HepG2 (cell line): ENCODE measurements around the gene CAD. TPM values are rescaled to one million over a fixed set of nuclear protein-coding genes. Genes with fewer than 3 reads are reported as not detected.

Experiments
- ATAC-seq: fragments of 200-7000 bp; cut with Tn5 transposase; 3 replicates; pipeline ENCODE4 v1.9.1; 2020; ENCODE audit warnings: mild to moderate bottlenecking, moderate library complexity
- BruUV-seq: library from RNA; stranded (reverse); fragments of 400-500 nt; replicated peaks from 2 replicates; lab custom pipeline; 2021; lab: Mats Ljungman, UMichigan
- CTCF ChIA-PET: fragments of 300-600 bp; formaldehyde crosslinking; extraction: SDS; loops from one replicate; lab custom pipeline; 2021; ENCODE audit warnings: low total read pairs, inconsistent platforms, low intra/inter-chr PET ratio; lab: Yijun Ruan, JAX
- POLR2A ChIA-PET: fragments of 350-600 bp; sonication (Branson Sonifier 250); formaldehyde crosslinking; loops from one replicate; lab custom pipeline; 2020; ENCODE audit warnings: antibody characterized with exemption, inconsistent platforms; lab: Yijun Ruan, JAX
- DNase-seq: peaks from one replicate; pipeline ENCODE4 v3.0.0-alpha.2; 2015; ENCODE audit warnings: low spot score
- FAIRE-seq: peaks from 3 replicates; lab custom pipeline; 2011; peaks lifted over from hg19 to GRCh38; lab: Jason Lieb, UNC
- H2AFZ ChIP-seq: one replicate; pipeline ENCODE4 v1.6.1; 2011; ENCODE audit warnings: low read length, inconsistent platforms
- H3K27ac ChIP-seq: fragments of 300-600 bp; 3 replicates; pipeline ENCODE4 v1.8.0; 2011; ENCODE audit warnings: mixed run types, mild to moderate bottlenecking, mixed read lengths, low read length, inconsistent platforms; ENCODE audit not compliant: insufficient read depth; ENCODE audit errors: extremely low read length
- H3K27me3 ChIP-seq, 2 experiments: fragments of 200-600 bp in 1 of 2; 2 replicates in 1 of 2; 3 replicates in 1 of 2; pipeline versions ENCODE4 v1.6.0 to v1.8.0; 2011; ENCODE audit warnings: low read length in 2 of 2, mild to moderate bottlenecking in 2 of 2, moderate library complexity in 2 of 2, inconsistent platforms in 1 of 2; ENCODE audit not compliant: insufficient read depth in 2 of 2, control insufficient read depth in 1 of 2
- H3K36me3 ChIP-seq, 2 experiments: fragments of 200-600 bp in 1 of 2; replicated peaks in 1 of 2; 2 replicates in 1 of 2; 3 replicates in 1 of 2; pipeline versions ENCODE4 v1.5.1 to v1.8.0; 2011; ENCODE audit warnings: low read length in 2 of 2, inconsistent platforms in 1 of 2; ENCODE audit not compliant: insufficient read depth in 2 of 2, control insufficient read depth in 1 of 2
- H3K4me1 ChIP-seq: 2 replicates; pipeline ENCODE4 v1.5.1; 2012; ENCODE audit warnings: low read length, inconsistent platforms; ENCODE audit not compliant: insufficient read depth
- H3K4me2 ChIP-seq: 2 replicates; pipeline ENCODE4 v1.6.0; 2011; ENCODE audit warnings: low read depth, low read length, inconsistent platforms
- H3K4me3 ChIP-seq, 3 experiments: fragments of 200-600 bp in 1 of 3; sonication (generic), shearing (Covaris generic) in 1 of 3; replicated peaks in 1 of 3; 2 replicates each; pipeline ENCODE4 v1.5.1; 2011 to 2016; ENCODE audit warnings: low read length in 3 of 3, inconsistent platforms in 2 of 3, low read depth in 2 of 3, mild to moderate bottlenecking in 2 of 3, control low read depth in 1 of 3, mixed read lengths in 1 of 3; ENCODE audit not compliant: insufficient read depth in 1 of 3
- H3K79me2 ChIP-seq: one replicate; pipeline ENCODE4 v1.6.1; 2011; ENCODE audit warnings: low read length, inconsistent platforms; ENCODE audit not compliant: insufficient read depth
- H3K9ac ChIP-seq: 2 replicates; pipeline ENCODE4 v1.6.0; 2011; ENCODE audit warnings: mild to moderate bottlenecking, low read depth, low read length, inconsistent platforms; ENCODE audit not compliant: insufficient read depth
- H3K9me3 ChIP-seq: 2 replicates; pipeline ENCODE4 v1.5.1; 2012; ENCODE audit warnings: mild to moderate bottlenecking, low read length
- H4K20me1 ChIP-seq: 2 replicates; pipeline ENCODE4 v1.6.0; 2011; ENCODE audit warnings: inconsistent platforms, mild to moderate bottlenecking, low read length, moderate library complexity; ENCODE audit not compliant: insufficient read depth
- AKAP8 ChIP-seq: sonication (generic); formaldehyde crosslinking; IDR thresholded peaks from 2 replicates; pipeline ENCODE4 v1.5.1; 2020; ENCODE audit warnings: mild to moderate bottlenecking, missing genetic modification reagents
- FOXC1 ChIP-seq: sonication (generic); formaldehyde crosslinking; IDR thresholded peaks from 2 replicates; pipeline ENCODE4 v1.8.0; 2022; ENCODE audit warnings: mild to moderate bottlenecking, missing genetic modification reagents, borderline replicate concordance
- GATAD1 ChIP-seq: IDR thresholded peaks from 2 replicates; pipeline ENCODE4 v1.6.1; 2016; ENCODE audit warnings: missing genetic modification reagents, missing compliant biosample characterization
- HOXA9 ChIP-seq: sonication (generic); formaldehyde crosslinking; IDR thresholded peaks from 2 replicates; pipeline ENCODE4 v1.8.1; 2022; ENCODE audit warnings: missing genetic modification reagents, mild to moderate bottlenecking, moderate library complexity, borderline replicate concordance
- MEF2D ChIP-seq: sonication (generic); formaldehyde crosslinking; IDR thresholded peaks from 2 replicates; pipeline ENCODE4 v1.5.1; 2020; ENCODE audit warnings: mild to moderate bottlenecking, missing genetic modification reagents
- MNT ChIP-seq: fragments of 450-650 bp; IDR thresholded peaks from 2 replicates; pipeline ENCODE4 v1.6.1; 2016
- NONO ChIP-seq, 2 experiments: fragments of 450-650 bp in 1 of 2; sonication (generic) in 1 of 2; formaldehyde crosslinking in 1 of 2; IDR thresholded peaks in 1 of 2; conservative IDR thresholded peaks in 1 of 2; 2 replicates each; pipeline versions ENCODE4 v1.6.1 to v1.8.0; 2017 to 2022; ENCODE audit warnings: mild to moderate bottlenecking in 1 of 2, missing genetic modification reagents in 1 of 2, moderate library complexity in 1 of 2
- RCOR2 ChIP-seq: IDR thresholded peaks from 2 replicates; pipeline ENCODE4 v1.6.1; 2016; ENCODE audit warnings: missing biosample characterization, missing genetic modification reagents
- SMAD9 ChIP-seq: sonication (generic); formaldehyde crosslinking; IDR thresholded peaks from 2 replicates; pipeline ENCODE4 v1.5.1; 2020; ENCODE audit warnings: mild to moderate bottlenecking, missing genetic modification reagents
- ZBTB38 ChIP-seq: sonication (generic); formaldehyde crosslinking; IDR thresholded peaks from 2 replicates; pipeline ENCODE4 v1.5.1; 2020; ENCODE audit warnings: mild to moderate bottlenecking, missing genetic modification reagents
- ZBTB7A ChIP-seq: sonication (generic); formaldehyde crosslinking; IDR thresholded peaks from 2 replicates; pipeline ENCODE4 v1.8.0; 2022; ENCODE audit warnings: mild to moderate bottlenecking, missing genetic modification reagents
- ZFX ChIP-seq: sonication (generic); formaldehyde crosslinking; IDR thresholded peaks from 2 replicates; pipeline ENCODE4 v1.4.0; 2020; ENCODE audit warnings: mild to moderate bottlenecking, low read depth, missing genetic modification reagents, moderate library complexity
- ZMYM3 ChIP-seq: sonication (generic); formaldehyde crosslinking; IDR thresholded peaks from 2 replicates; pipeline ENCODE4 v1.5.1; 2020; ENCODE audit warnings: mild to moderate bottlenecking, missing genetic modification reagents
- ZNF10 ChIP-seq: sonication (generic); formaldehyde crosslinking; IDR thresholded peaks from 2 replicates; pipeline ENCODE4 v1.4.0; 2020; ENCODE audit warnings: mild to moderate bottlenecking, low read depth, missing genetic modification reagents, borderline replicate concordance
- ZNF30 ChIP-seq: sonication (generic); formaldehyde crosslinking; IDR thresholded peaks from 2 replicates; pipeline ENCODE4 v1.5.0; 2020; ENCODE audit warnings: mild to moderate bottlenecking, missing genetic modification reagents
- ZNF512B ChIP-seq: sonication (generic); formaldehyde crosslinking; IDR thresholded peaks from 2 replicates; pipeline ENCODE4 v1.5.1; 2020; ENCODE audit warnings: missing genetic modification reagents, mild to moderate bottlenecking, borderline replicate concordance
- ZNF564 ChIP-seq: sonication (generic); formaldehyde crosslinking; IDR thresholded peaks from 2 replicates; pipeline ENCODE4 v1.8.1; 2023; ENCODE audit warnings: mild to moderate bottlenecking, missing genetic modification reagents
- whole genome bisulfite sequencing: methylation state at CpG from one replicate; pipeline ENCODE4 v1.1.6; 2017; ENCODE audit warnings: low lambda C conversion rate; 5-methylcytosine and 5-hydroxymethylcytosine counted together
- in situ Hi-C: cut with HindIII; loops from 2 replicates; pipeline ENCODE4 v1.10.0; 2017; ENCODE audit warnings: low pct_unique_long_range_greater_than_20kb; ENCODE audit not compliant: extremely low pct_ligation_motif_present
- intact Hi-C: fragments of 100-400 bp; cut with micrococcal nuclease; formaldehyde crosslinking; loops from one replicate; pipeline ENCODE4 v1.10.0; 2022; ENCODE audit not compliant: unreplicated experiment
- polyA plus RNA-seq, 8 experiments: library from polyadenylated mRNA; depleted of rRNA in 3 of 8; stranded (reverse) in 7 of 8; unstranded in 1 of 8; fragments of >200 nt; fragmentation: Illumina TruSeq in 4 of 8; extraction: Trizol in 4 of 8; gene quantifications; 2 replicates each; pipeline versions ENCODE4 v1.2.1 to v1.2.3, GENCODE V29; 2011 to 2016; ENCODE audit warnings: low read depth in 4 of 8, missing spikeins in 1 of 8, mixed read lengths in 1 of 8; ENCODE audit not compliant: insufficient read depth in 1 of 8
- total RNA-seq, 5 experiments: library from RNA; depleted of rRNA; stranded (reverse); fragments of >200 nt; fragmentation: Illumina TruSeq; extraction: Trizol; gene quantifications; 2 replicates each; pipeline ENCODE4 v1.2.3, GENCODE V29; 2016; ENCODE audit warnings: low read depth in 1 of 5
- TF ChIP-seq, protein P1 (sequence below): sonication (generic); formaldehyde crosslinking; IDR thresholded peaks from 2 replicates; pipeline ENCODE4 v1.4.0; 2020; ENCODE audit warnings: missing genetic modification reagents

Gene CAD
- total and polyA plus RNA-seq, 2 of the 13 experiments (the other 11 are each of a cell fraction or from before 2014, with no cell fraction given): 21.7 to 37.0 TPM

- CTCF ChIA-PET: interaction anchor here (1.9 to 3.6 kb wide), 3 partner anchors 14 to 53 kb away, joined by 7 to 38 read pairs (median 22); no protein-coding TSS in a partner anchor
- FAIRE-seq (no peak), ATAC-seq (peak; percentile 1; the same call in 2 of the 3 replicates), DNase-seq (no peak)
- no peak overlapping the region for H2AFZ ChIP-seq
- no TSS peak for BruUV-seq
- POLR2A ChIA-PET: interaction anchor here (1.3 to 2.1 kb wide), 3 partner anchors 11 to 53 kb away, joined by 3 to 6 read pairs (median 3); no protein-coding TSS in a partner anchor
- peaks cover 0 to 13% of the 10 kb centered on the region in 2 experiments; a peak in 3 of 5 replicates for H3K27me3 ChIP-seq
- peaks cover 25% of the 10 kb centered on the region for H3K4me1 ChIP-seq
- WGBS: 34% methylated on average over 13 of the region's 13 CpGs
- H4K20me1 ChIP-seq: no peaks in the 10 kb centered on the region
- no peaks in the 10 kb centered on the region for H3K36me3 ChIP-seq
- in situ Hi-C loops: no loop called here
- H3K4me3 ChIP-seq: peak overlapping the region in 2 of 3 experiments; percentile 31 to 70; a peak in 3 of 6 replicates
- peak overlapping the region; percentile 66; the same call in 1 of the 2 replicates for H3K9ac ChIP-seq
- H3K9me3 ChIP-seq: no peaks in the 10 kb centered on the region
- H3K27ac ChIP-seq: no peak overlapping the region
- intact Hi-C loops: loop anchor here (1.0 to 10.0 kb wide), 3 partner anchors 29 to 124 kb away; partner anchors contain the start of genes EIF2B4 and SNX17
- peak overlapping the region; percentile 94 for H3K4me2 ChIP-seq
- no peaks in the 10 kb centered on the region for H3K79me2 ChIP-seq
- no peak for TF ChIP-seq NONO (IDR thresholded peaks at IDR 0.05)
- TF ChIP-seq NONO (CRISPR knock-in tag; conservative IDR thresholded peaks at IDR 0.05): peak; percentile 43
- TF ChIP-seq AKAP8 (CRISPR knock-in tag): no peak
- no peak for TF ChIP-seq FOXC1 (CRISPR knock-in tag)
- 0 out of 2 replicates have a peak, but pooled peaks have one; percentile 0 for TF ChIP-seq ZMYM3 (CRISPR knock-in tag)
- no peak for TF ChIP-seq ZNF30
- 0 out of 2 replicates have a peak, but pooled peaks have one; percentile 22 for TF ChIP-seq ZFX (CRISPR knock-in tag)
- 0 out of 2 replicates have a peak, but pooled peaks have one; percentile 44 for TF ChIP-seq MEF2D (CRISPR knock-in tag)
- TF ChIP-seq ZBTB7A (CRISPR knock-in tag): no peak
- TF ChIP-seq ZBTB38 (CRISPR knock-in tag): no peak
- 0 out of 2 replicates have a peak, but pooled peaks have one; percentile 2 for TF ChIP-seq GATAD1 (CRISPR knock-in tag)
- TF ChIP-seq ZNF10 (CRISPR knock-in tag): no peak
- no peak for TF ChIP-seq ZNF564 (CRISPR knock-in tag)
- TF ChIP-seq ZNF512B: peak; percentile 21; the same call in 1 of the 2 replicates
- no peak for TF ChIP-seq MNT
- TF ChIP-seq SMAD9 (CRISPR knock-in tag): no peak
- TF ChIP-seq, protein P1, sequence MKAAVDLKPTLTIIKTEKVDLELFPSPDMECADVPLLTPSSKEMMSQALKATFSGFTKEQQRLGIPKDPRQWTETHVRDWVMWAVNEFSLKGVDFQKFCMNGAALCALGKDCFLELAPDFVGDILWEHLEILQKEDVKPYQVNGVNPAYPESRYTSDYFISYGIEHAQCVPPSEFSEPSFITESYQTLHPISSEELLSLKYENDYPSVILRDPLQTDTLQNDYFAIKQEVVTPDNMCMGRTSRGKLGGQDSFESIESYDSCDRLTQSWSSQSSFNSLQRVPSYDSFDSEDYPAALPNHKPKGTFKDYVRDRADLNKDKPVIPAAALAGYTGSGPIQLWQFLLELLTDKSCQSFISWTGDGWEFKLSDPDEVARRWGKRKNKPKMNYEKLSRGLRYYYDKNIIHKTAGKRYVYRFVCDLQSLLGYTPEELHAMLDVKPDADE (CRISPR knock-in tag): 0 out of 2 replicates have a peak, but pooled peaks have one; percentile 46
- 0 out of 2 replicates have a peak, but pooled peaks have one; percentile 32 for TF ChIP-seq HOXA9 (CRISPR knock-in tag)
- no peak for TF ChIP-seq RCOR2 (CRISPR knock-in tag)
Observed at GRCh38 chr2:27250652-27251379, 33.6 kb downstream of the CAD start.
